ENCODE results near the gene APC2. TPM values are rescaled to one million over a fixed set of nuclear protein-coding genes. Genes with fewer than 3 reads are reported as not detected.

Gene APC2
- total RNA-seq, 1 donor from 2014 or later = 0.12 TPM

- intact Hi-C loops (cut with DNase I) = no loop called here
- Histone ChIP-seq H3K27ac (no peak overlapping the region), H3K4me1 (no peaks in the 10 kb centered on the region), H3K4me3 (no peak overlapping the region), H3K27me3 (ENCODE audit: low read depth) (no peaks in the 10 kb centered on the region), H3K36me3 (peaks cover 96% of the 10 kb centered on the region), H3K9me3 (no peaks in the 10 kb centered on the region)
- no peak for TF ChIP-seq CTCF (IDR thresholded peaks at IDR 0.05)
- no peak for DNase-seq
- no peak for ATAC-seq
These were observed 23.2 kb upstream of the APC2 start for GRCh38 chr19:1426736-1427135.

GRCh38 chr19:1427221-1427920 is 22.6 kb upstream of the APC2 start:
- intact Hi-C loops (cut with DNase I) = no loop called here
- DNase-seq (no peak), ATAC-seq (no peak)
- H3K4me3 ChIP-seq = no peak overlapping the region
- no peak for TF ChIP-seq CTCF (IDR thresholded peaks at IDR 0.05)
- H3K27ac ChIP-seq = no peak overlapping the region
- H3K36me3 ChIP-seq = peaks cover 96% of the 10 kb centered on the region
- H3K27me3 ChIP-seq (ENCODE audit: low read depth) = no peaks in the 10 kb centered on the region
- no peaks in the 10 kb centered on the region for H3K4me1 ChIP-seq
- no peaks in the 10 kb centered on the region for H3K9me3 ChIP-seq

GRCh38 chr19:1428738-1429391 is 21.1 kb upstream of the APC2 start:
- no peak for TF ChIP-seq CTCF (IDR thresholded peaks at IDR 0.05)
- H3K36me3 ChIP-seq = peaks cover 96% of the 10 kb centered on the region
- H3K27ac ChIP-seq = no peak overlapping the region
- no peaks in the 10 kb centered on the region for H3K4me1 ChIP-seq
- H3K27me3 ChIP-seq (ENCODE audit: low read depth) = no peaks in the 10 kb centered on the region
- no peak for ATAC-seq
- DNase-seq = no peak
- H3K4me3 ChIP-seq = no peak overlapping the region
- no peaks in the 10 kb centered on the region for H3K9me3 ChIP-seq
- intact Hi-C loops (cut with DNase I) = no loop called here

GRCh38 chr19:1429750-1430149 is 20.2 kb upstream of the APC2 start:
- Histone ChIP-seq H3K4me3 (no peak overlapping the region), H3K9me3 (no peaks in the 10 kb centered on the region), H3K36me3 (peaks cover 99% of the 10 kb centered on the region), H3K4me1 (no peaks in the 10 kb centered on the region), H3K27ac (no peak overlapping the region), H3K27me3 (ENCODE audit: low read depth) (no peaks in the 10 kb centered on the region)
- ATAC-seq (peak; percentile 17 to 56), DNase-seq (no peak)
- TF ChIP-seq CTCF (IDR thresholded peaks at IDR 0.05) = no peak
- intact Hi-C loops (cut with DNase I) = no loop called here

- no peaks in the 10 kb centered on the region for H3K4me1 ChIP-seq
- TF ChIP-seq CTCF (IDR thresholded peaks at IDR 0.05) = no peak
- no peaks in the 10 kb centered on the region for H3K27me3 ChIP-seq (ENCODE audit: low read depth)
- ATAC-seq (no peak), DNase-seq (no peak)
- no peak overlapping the region for H3K27ac ChIP-seq
- H3K4me3 ChIP-seq = no peak overlapping the region
- H3K36me3 ChIP-seq = peaks cover 99% of the 10 kb centered on the region
- intact Hi-C loops (cut with DNase I) = no loop called here
- no peaks in the 10 kb centered on the region for H3K9me3 ChIP-seq
These were observed 19.7 kb upstream of the APC2 start for GRCh38 chr19:1430246-1430645.

Data from lower lobe of right lung (tissue), 2 donors.